ENCODE measurements around the gene MED17.

- TF ChIP-seq POLR2A (IDR thresholded peaks at IDR 0.05; ENCODE audit: low read length) (no peak), GATA1 (IDR thresholded peaks at IDR 0.05; ENCODE audit: low read depth, low read length) (no peak)
Observed at GRCh38 chr11:93804879-93805278, 20.8 kb downstream of the MED17 start.
